ENCODE results near the gene ZNF530. TPM values are rescaled to one million over a fixed set of nuclear protein-coding genes. Genes with fewer than 3 reads are reported as not detected.

ZNF530 gene
- total RNA-seq (2021) = 9.4 and 11.3 TPM in 2 replicates
- percentile 64 among the genes with signal in this experiment for Bru-seq, nascent RNA
- BruChase-seq, experiment 1, labeled RNA remaining after a 2-hour chase = percentile 70 among the genes with signal in this experiment
- BruChase-seq, experiment 2, labeled RNA remaining after a 6-hour chase = percentile 63 among the genes with signal in this experiment
- long read RNA-seq, full-length matches to known transcripts = 5 of 14 reads
- long read RNA-seq, partial matches to known transcripts = 3 of 14 reads
- long read RNA-seq, other reads (novel, unspliced or antisense) = 6 of 14 reads

DNA sequence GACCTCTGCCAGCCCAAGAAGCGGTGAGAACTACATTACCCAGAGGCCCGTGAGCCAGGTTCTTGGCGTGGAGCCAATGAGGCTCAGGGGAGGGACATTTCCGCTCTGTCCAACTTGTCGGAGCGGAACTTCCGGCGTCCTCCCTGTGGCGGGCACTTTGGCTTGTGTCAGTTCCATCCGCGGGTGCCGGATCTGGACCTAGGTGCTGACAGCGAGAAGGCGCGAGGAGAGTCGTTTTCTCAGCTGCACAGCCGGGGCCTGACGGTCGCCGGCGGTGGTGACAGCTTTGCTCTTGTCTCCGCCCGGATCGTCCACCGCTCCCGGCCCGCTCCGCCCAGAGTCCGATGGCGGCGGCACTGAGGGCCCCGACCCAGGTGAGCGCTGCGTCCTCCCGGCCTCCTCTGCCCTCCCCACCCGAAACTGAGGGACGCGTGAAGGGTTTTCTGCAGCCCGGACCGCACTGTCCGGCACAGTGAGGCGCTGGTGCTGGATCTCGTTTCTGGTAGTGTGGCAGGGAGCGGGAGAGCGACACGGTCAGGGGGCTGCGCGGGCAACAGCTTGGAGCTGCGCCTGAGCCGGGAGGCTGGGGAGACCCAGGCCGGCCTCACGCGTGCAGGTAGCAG, at the start of gene ZNF530:
Gene ZNF530, plus strand, starts transcription at position 125 of the 623 bp plus-strand sequence. CDS start 4,461 bp downstream, outside the sequence.
- DNase-seq (ENCODE audit: low spot score) = peak; percentile 95
- peak within 1 kb of the TSS; percentile 88 for H3K4me3 ChIP-seq (ENCODE audit: low read depth, low read length, poor library complexity, severe bottlenecking)
- POLR2A ChIA-PET (ENCODE audit: low non-redundant PET) = no interaction called here
- CTCF ChIA-PET = no interaction called here
- H3K9me3 ChIP-seq (ENCODE audit: low read depth, low read length, poor library complexity, severe bottlenecking) = peaks cover 17% of the 10 kb centered on the region
- BruUV-seq (replicated peaks) = no TSS peak
- no peaks in the 10 kb centered on the region for H3K4me1 ChIP-seq (ENCODE audit: insufficient read depth, low read length, poor library complexity, severe bottlenecking)
- H3K27me3 ChIP-seq (replicated peaks; ENCODE audit: insufficient read depth, low read depth, low read length, poor library complexity) = no peaks in the 10 kb centered on the region
- peaks cover 4% of the 10 kb centered on the region for H3K36me3 ChIP-seq (ENCODE audit: insufficient read depth, low read length, poor library complexity, severe bottlenecking)
- peak within 1 kb of the TSS; percentile 31 for H3K27ac ChIP-seq (ENCODE audit: low read depth, low read length, poor library complexity, severe bottlenecking)
- intact Hi-C loops (cut with micrococcal nuclease; ENCODE audit: unreplicated experiment) = no loop called here
- TF ChIP-seq, protein P1, sequence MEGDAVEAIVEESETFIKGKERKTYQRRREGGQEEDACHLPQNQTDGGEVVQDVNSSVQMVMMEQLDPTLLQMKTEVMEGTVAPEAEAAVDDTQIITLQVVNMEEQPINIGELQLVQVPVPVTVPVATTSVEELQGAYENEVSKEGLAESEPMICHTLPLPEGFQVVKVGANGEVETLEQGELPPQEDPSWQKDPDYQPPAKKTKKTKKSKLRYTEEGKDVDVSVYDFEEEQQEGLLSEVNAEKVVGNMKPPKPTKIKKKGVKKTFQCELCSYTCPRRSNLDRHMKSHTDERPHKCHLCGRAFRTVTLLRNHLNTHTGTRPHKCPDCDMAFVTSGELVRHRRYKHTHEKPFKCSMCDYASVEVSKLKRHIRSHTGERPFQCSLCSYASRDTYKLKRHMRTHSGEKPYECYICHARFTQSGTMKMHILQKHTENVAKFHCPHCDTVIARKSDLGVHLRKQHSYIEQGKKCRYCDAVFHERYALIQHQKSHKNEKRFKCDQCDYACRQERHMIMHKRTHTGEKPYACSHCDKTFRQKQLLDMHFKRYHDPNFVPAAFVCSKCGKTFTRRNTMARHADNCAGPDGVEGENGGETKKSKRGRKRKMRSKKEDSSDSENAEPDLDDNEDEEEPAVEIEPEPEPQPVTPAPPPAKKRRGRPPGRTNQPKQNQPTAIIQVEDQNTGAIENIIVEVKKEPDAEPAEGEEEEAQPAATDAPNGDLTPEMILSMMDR (conservative IDR thresholded peaks at IDR 0.05; ENCODE audit: low read depth, low read length) = no peak
- TF ChIP-seq EZH2 (IDR thresholded peaks at IDR 0.05; ENCODE audit: borderline replicate concordance, low read depth, low read length, poor library complexity, severe bottlenecking) = no peak

GRCh38 chr19:57552432-57552831, 47.3 kb upstream of the ZNF530 start:
- CTCF ChIA-PET = no interaction called here

GRCh38 chr19:57557659-57558058, 42.0 kb upstream of the ZNF530 start:
- no peaks in the 10 kb centered on the region for H3K27me3 ChIP-seq (replicated peaks; ENCODE audit: insufficient read depth, low read depth, low read length, poor library complexity)
- TF ChIP-seq, protein P1 (conservative IDR thresholded peaks at IDR 0.05; ENCODE audit: low read depth, low read length) = no peak
- no peak for TF ChIP-seq EZH2 (IDR thresholded peaks at IDR 0.05; ENCODE audit: borderline replicate concordance, low read depth, low read length, poor library complexity, severe bottlenecking)
- CTCF ChIA-PET = no interaction called here
- no peak for DNase-seq (ENCODE audit: low spot score)
- H3K36me3 ChIP-seq (ENCODE audit: insufficient read depth, low read length, poor library complexity, severe bottlenecking) = peaks cover 27% of the 10 kb centered on the region
- no peaks in the 10 kb centered on the region for H3K4me1 ChIP-seq (ENCODE audit: insufficient read depth, low read length, poor library complexity, severe bottlenecking)
- H3K4me3 ChIP-seq (ENCODE audit: low read depth, low read length, poor library complexity, severe bottlenecking) = no peak overlapping the region
- POLR2A ChIA-PET (ENCODE audit: low non-redundant PET) = interaction anchor here (0.6 kb wide), 1 partner anchor 128 kb away, joined by 3 read pairs; no protein-coding TSS in a partner anchor
- intact Hi-C loops (cut with micrococcal nuclease; ENCODE audit: unreplicated experiment) = loop anchor here (10.0 kb wide), 1 partner anchor 597 kb away; the partner anchor contains the start of gene ZNF329
- no peak overlapping the region for H3K27ac ChIP-seq (ENCODE audit: low read depth, low read length, poor library complexity, severe bottlenecking)
- peaks cover 36% of the 10 kb centered on the region for H3K9me3 ChIP-seq (ENCODE audit: low read depth, low read length, poor library complexity, severe bottlenecking)
- BruUV-seq (replicated peaks) = no TSS peak

More at GRCh38 chr19:57552432-57552831, 47.3 kb upstream of the ZNF530 start:
- Histone ChIP-seq H3K4me3 (ENCODE audit: low read depth, low read length, poor library complexity, severe bottlenecking) (no peak overlapping the region), H3K27me3 (replicated peaks; ENCODE audit: insufficient read depth, low read depth, low read length, poor library complexity) (no peaks in the 10 kb centered on the region), H3K36me3 (ENCODE audit: insufficient read depth, low read length, poor library complexity, severe bottlenecking) (peaks cover 79% of the 10 kb centered on the region), H3K4me1 (ENCODE audit: insufficient read depth, low read length, poor library complexity, severe bottlenecking) (no peaks in the 10 kb centered on the region), H3K27ac (ENCODE audit: low read depth, low read length, poor library complexity, severe bottlenecking) (no peak overlapping the region), H3K9me3 (ENCODE audit: low read depth, low read length, poor library complexity, severe bottlenecking) (peaks cover 42% of the 10 kb centered on the region)
- intact Hi-C loops (cut with micrococcal nuclease; ENCODE audit: unreplicated experiment) = loop anchor here (10.0 kb wide), 1 partner anchor 602 kb away; the partner anchor contains the start of gene ZNF329
- BruUV-seq (replicated peaks) = no TSS peak
- no peak for DNase-seq (ENCODE audit: low spot score)
- TF ChIP-seq, protein P1 (conservative IDR thresholded peaks at IDR 0.05; ENCODE audit: low read depth, low read length) = no peak
- TF ChIP-seq EZH2 (IDR thresholded peaks at IDR 0.05; ENCODE audit: borderline replicate concordance, low read depth, low read length, poor library complexity, severe bottlenecking) = no peak
- POLR2A ChIA-PET (ENCODE audit: low non-redundant PET) = no interaction called here
